CD8-positive, alpha-beta memory T cell (primary cell): ENCODE data around the gene RNF121. TPM values are rescaled to one million over a fixed set of nuclear protein-coding genes. Genes with fewer than 3 reads are reported as not detected.
A peak's percentile ranks its signal among the peaks of the same experiment; 100 is the strongest.

Experiments
- CTCF ChIA-PET: fragments of 350-600 bp; sonication (Branson Sonifier 250); formaldehyde crosslinking; loops from one replicate; lab custom pipeline; 2021; ENCODE audit warnings: antibody characterized with exemption; lab: Charles Lee
- POLR2A ChIA-PET: fragments of 350-600 bp; sonication (Branson Sonifier 250); formaldehyde crosslinking; loops from one replicate; lab custom pipeline; 2021; ENCODE audit warnings: antibody characterized with exemption; lab: Charles Lee
- DNase-seq, 5 donors: peaks; one replicate each; pipeline versions ENCODE4 v3.0.0 to v3.0.0-alpha.2; 2020 to 2022; ENCODE audit warnings: mixed read lengths in 1 of 5
- H3K27ac ChIP-seq: one replicate; pipeline ENCODE4 v1.7.0; 2013; ENCODE audit warnings: low read depth, mild to moderate bottlenecking, low read length, moderate library complexity
- H3K27me3 ChIP-seq: 2 replicates; pipeline ENCODE4 v1.7.0; 2013; ENCODE audit warnings: low read length, mild to moderate bottlenecking; ENCODE audit not compliant: insufficient read depth, poor library complexity, severe bottlenecking
- H3K36me3 ChIP-seq: 2 replicates; pipeline ENCODE4 v1.7.0; 2013; ENCODE audit warnings: mild to moderate bottlenecking, low read length, moderate library complexity; ENCODE audit not compliant: insufficient read depth
- H3K4me1 ChIP-seq: 2 replicates; pipeline ENCODE4 v1.7.0; 2013; ENCODE audit warnings: mild to moderate bottlenecking, low read length, moderate library complexity; ENCODE audit not compliant: insufficient read depth
- H3K4me3 ChIP-seq: 2 replicates; pipeline ENCODE4 v1.7.0; 2013; ENCODE audit warnings: mild to moderate bottlenecking, low read length
- H3K9me3 ChIP-seq: 2 replicates; pipeline ENCODE4 v1.7.0; 2013; ENCODE audit warnings: mild to moderate bottlenecking, low read length
- H3K27ac Mint-ChIP-seq, 8 donors: one replicate each; pipeline ENCODE4 v1.8.0; 2020 to 2021; ENCODE audit warnings: mixed read lengths in 8 of 8, mild to moderate bottlenecking in 6 of 8, inconsistent platforms in 3 of 8, moderate library complexity in 3 of 8
- H3K27me3 Mint-ChIP-seq, 2 donors: one replicate each; pipeline ENCODE4 v1.8.0; 2020 to 2021; ENCODE audit warnings: mixed read lengths in 2 of 2, mild to moderate bottlenecking in 1 of 2, moderate library complexity in 1 of 2
- H3K36me3 Mint-ChIP-seq, 3 donors: one replicate each; pipeline ENCODE4 v1.8.0; 2020 to 2021; ENCODE audit warnings: mixed read lengths in 3 of 3, inconsistent platforms in 1 of 3, mild to moderate bottlenecking in 1 of 3
- H3K4me1 Mint-ChIP-seq, 3 donors: one replicate each; pipeline ENCODE4 v1.8.0; 2020 to 2021; ENCODE audit warnings: mixed read lengths in 3 of 3, inconsistent platforms in 1 of 3, mild to moderate bottlenecking in 1 of 3
- H3K4me3 Mint-ChIP-seq, 7 donors: one replicate each; pipeline ENCODE4 v1.8.0; 2020 to 2021; ENCODE audit warnings: mixed read lengths in 7 of 7, mild to moderate bottlenecking in 6 of 7, moderate library complexity in 4 of 7, inconsistent platforms in 2 of 7
- H3K9me3 Mint-ChIP-seq, 5 donors: one replicate each; pipeline ENCODE4 v1.8.0; 2020 to 2022; ENCODE audit warnings: mixed read lengths in 5 of 5, mild to moderate bottlenecking in 3 of 5, moderate library complexity in 2 of 5, inconsistent platforms in 1 of 5
- polyA plus RNA-seq: library from polyadenylated mRNA; unstranded; fragments of 300-500 nt; fragmentation: Illumina TruSeq; gene quantifications from one replicate; pipeline ENCODE4 v1.2.3, GENCODE V29; 2021
- total RNA-seq, 2 experiments: library from RNA; stranded (reverse); gene quantifications; one replicate each; pipeline ENCODE4 v1.2.3, GENCODE V29; 2021

The RNF121 gene
- total and polyA plus RNA-seq, 3 experiments from 2014 or later, result 9.4 to 62.1 (median 57.3) TPM

- Histone ChIP-seq H3K27ac (peak overlapping the region; percentile 90), H3K4me3 (peak overlapping the region; percentile 68), H3K27me3 (no peaks in the 10 kb centered on the region), H3K36me3 (peaks cover 11% of the 10 kb centered on the region), H3K4me1 (peaks cover 68% of the 10 kb centered on the region), H3K9me3 (no peaks in the 10 kb centered on the region)
- no peak overlapping the region for H3K4me3 Mint-ChIP-seq
- ChIA-PET CTCF (interaction anchor here (0.7 to 4.4 kb wide), 6 partner anchors 9 to 61 kb away, joined by 3 to 38 read pairs (median 4); no protein-coding TSS in a partner anchor), POLR2A (no interaction called here)
- H3K36me3 Mint-ChIP-seq, result peaks cover 0 to 33% (median 4%) of the 10 kb centered on the region in 3 donors
- no peaks in the 10 kb centered on the region for H3K27me3 Mint-ChIP-seq
- H3K9me3 Mint-ChIP-seq, result no peaks in the 10 kb centered on the region
- DNase-seq, result no peak
- H3K4me1 Mint-ChIP-seq, result peaks cover 11 to 38% (median 19%) of the 10 kb centered on the region in 3 donors
- H3K27ac Mint-ChIP-seq, result no peak overlapping the region
Observed at GRCh38 chr11:72038491-72038890, 109.6 kb downstream of the RNF121 start.

GRCh38 chr11:72039031-72039855 lies 110.4 kb downstream of the RNF121 start:
- Mint-ChIP-seq H3K4me1 (peaks cover 11 to 37% (median 19%) of the 10 kb centered on the region in 3 donors), H3K27me3 (no peaks in the 10 kb centered on the region), H3K4me3 (no peak overlapping the region), H3K9me3 (no peaks in the 10 kb centered on the region), H3K36me3 (peaks cover 0 to 25% (median 4%) of the 10 kb centered on the region in 3 donors), H3K27ac (no peak overlapping the region)
- H3K27me3 ChIP-seq, result no peaks in the 10 kb centered on the region
- H3K4me1 ChIP-seq, result peaks cover 71% of the 10 kb centered on the region
- H3K36me3 ChIP-seq, result peaks cover 4% of the 10 kb centered on the region
- H3K9me3 ChIP-seq, result no peaks in the 10 kb centered on the region
- H3K27ac ChIP-seq, result peak overlapping the region; percentile 90
- ChIA-PET POLR2A (interaction anchor here (0.7 to 1.9 kb wide), 4 partner anchors 18 to 73 kb away, joined by 3 to 12 read pairs (median 8); partner anchors contain the start of genes ANAPC15 and NUMA1), CTCF (interaction anchor here (0.7 to 4.4 kb wide), 14 partner anchors 9 to 104 kb away, joined by 3 to 38 read pairs (median 5); no protein-coding TSS in a partner anchor)
- DNase-seq, result no peak
- H3K4me3 ChIP-seq, result peak overlapping the region; percentile 68

GRCh38 chr11:72039856-72040401 lies 111.1 kb downstream of the RNF121 start:
- H3K36me3 Mint-ChIP-seq, result peaks cover 0 to 23% (median 4%) of the 10 kb centered on the region in 3 donors
- Histone ChIP-seq H3K27ac (peak overlapping the region; percentile 90), H3K4me1 (peaks cover 71% of the 10 kb centered on the region), H3K36me3 (peaks cover 3% of the 10 kb centered on the region), H3K27me3 (no peaks in the 10 kb centered on the region), H3K4me3 (peak overlapping the region; percentile 68), H3K9me3 (no peaks in the 10 kb centered on the region)
- no peaks in the 10 kb centered on the region for H3K9me3 Mint-ChIP-seq
- DNase-seq, result peak in 1 of 5 donors; percentile 30
- no peak overlapping the region for H3K4me3 Mint-ChIP-seq
- no peaks in the 10 kb centered on the region for H3K27me3 Mint-ChIP-seq
- CTCF ChIA-PET, result interaction anchor here (1.0 to 4.4 kb wide), 14 partner anchors 9 to 104 kb away, joined by 3 to 38 read pairs (median 5); partner anchors contain the start of gene ANAPC15
- POLR2A ChIA-PET, result interaction anchor here (0.6 to 2.3 kb wide), 12 partner anchors 9 to 183 kb away, joined by 3 to 12 read pairs (median 4); partner anchors contain the start of genes ANAPC15 and NUMA1
- H3K27ac Mint-ChIP-seq, result no peak overlapping the region
- peaks cover 12 to 37% (median 19%) of the 10 kb centered on the region in 3 donors for H3K4me1 Mint-ChIP-seq

- Histone ChIP-seq H3K9me3 (no peaks in the 10 kb centered on the region), H3K4me3 (peak overlapping the region; percentile 68), H3K4me1 (peaks cover 69% of the 10 kb centered on the region), H3K27ac (peak overlapping the region; percentile 90), H3K27me3 (no peaks in the 10 kb centered on the region), H3K36me3 (no peaks in the 10 kb centered on the region)
- Mint-ChIP-seq H3K27ac (no peak overlapping the region), H3K4me3 (no peak overlapping the region), H3K4me1 (peaks cover 11 to 34% (median 15%) of the 10 kb centered on the region in 3 donors), H3K36me3 (peaks cover 0 to 16% (median 2%) of the 10 kb centered on the region in 3 donors), H3K27me3 (no peaks in the 10 kb centered on the region), H3K9me3 (no peaks in the 10 kb centered on the region)
- ChIA-PET CTCF (interaction anchor here (1.0 to 4.4 kb wide), 12 partner anchors 8 to 103 kb away, joined by 3 to 38 read pairs (median 5); partner anchors contain the start of gene ANAPC15), POLR2A (interaction anchor here (0.6 to 2.3 kb wide), 12 partner anchors 8 to 588 kb away, joined by 3 to 12 read pairs (median 4); partner anchors contain the start of genes ANAPC15 and NUMA1)
- peak; percentile 68 to 87 (median 77) for DNase-seq
Observed at GRCh38 chr11:72040491-72041363, 111.9 kb downstream of the RNF121 start.

- H3K27me3 ChIP-seq, result no peaks in the 10 kb centered on the region
- peak overlapping the region; percentile 90 for H3K27ac ChIP-seq
- no peaks in the 10 kb centered on the region for H3K36me3 ChIP-seq
- H3K36me3 Mint-ChIP-seq, result peaks cover 0 to 10% (median 0%) of the 10 kb centered on the region in 3 donors
- H3K9me3 ChIP-seq, result no peaks in the 10 kb centered on the region
- H3K4me1 ChIP-seq, result peaks cover 61% of the 10 kb centered on the region
- ChIA-PET POLR2A (interaction anchor here (0.7 to 2.3 kb wide), 7 partner anchors 16 to 589 kb away, joined by 3 to 12 read pairs (median 4); partner anchors contain the start of genes ANAPC15 and NUMA1), CTCF (interaction anchor here (1.2 to 4.4 kb wide), 4 partner anchors 16 to 71 kb away, joined by 5 to 38 read pairs (median 7); partner anchors contain the start of gene ANAPC15)
- peak; percentile 15 to 72 (median 46) for DNase-seq
- H3K9me3 Mint-ChIP-seq, result no peaks in the 10 kb centered on the region
- H3K4me3 Mint-ChIP-seq, result no peak overlapping the region
- H3K4me3 ChIP-seq, result peak overlapping the region; percentile 68
- no peaks in the 10 kb centered on the region for H3K27me3 Mint-ChIP-seq
- no peak overlapping the region for H3K27ac Mint-ChIP-seq
- H3K4me1 Mint-ChIP-seq, result peaks cover 7 to 26% (median 11%) of the 10 kb centered on the region in 3 donors
Observed at GRCh38 chr11:72041364-72042063, 112.7 kb downstream of the RNF121 start.

- Histone ChIP-seq H3K27ac (peak overlapping the region; percentile 90), H3K27me3 (no peaks in the 10 kb centered on the region), H3K9me3 (no peaks in the 10 kb centered on the region), H3K4me1 (peaks cover 56% of the 10 kb centered on the region), H3K36me3 (no peaks in the 10 kb centered on the region), H3K4me3 (peak overlapping the region; percentile 68)
- no peaks in the 10 kb centered on the region for H3K9me3 Mint-ChIP-seq
- H3K27me3 Mint-ChIP-seq, result no peaks in the 10 kb centered on the region
- ChIA-PET CTCF (interaction anchor here (0.6 to 1.2 kb wide), 2 partner anchors 17 to 45 kb away, joined by 3 to 6 read pairs; no protein-coding TSS in a partner anchor), POLR2A (interaction anchor here (0.7 to 2.3 kb wide), 2 partner anchors 37 to 181 kb away, joined by 3 to 10 read pairs; no protein-coding TSS in a partner anchor)
- peaks cover 0 to 4% (median 0%) of the 10 kb centered on the region in 3 donors for H3K36me3 Mint-ChIP-seq
- DNase-seq, result no peak
- no peak overlapping the region for H3K4me3 Mint-ChIP-seq
- H3K27ac Mint-ChIP-seq, result no peak overlapping the region
- peaks cover under 1 to 20% (median 11%) of the 10 kb centered on the region in 3 donors for H3K4me1 Mint-ChIP-seq
Observed at GRCh38 chr11:72042064-72042745, 113.4 kb downstream of the RNF121 start.
